Hippocampal formation (tissue), 2 donors: ENCODE data around the gene TPT1.
A peak's percentile ranks its signal among the peaks of the same experiment; 100 is the strongest.
"Not testable (repeated sequence)": the region's sequence is repeated elsewhere in the genome, so short reads cannot be mapped to it uniquely, and the experiment has no call there.

Source experiments
- DNase-seq, 2 donors: peaks; one replicate each; lab custom pipeline; 2025; lab: John Stamatoyannopoulos, UW

The TPT1 gene

DNA sequence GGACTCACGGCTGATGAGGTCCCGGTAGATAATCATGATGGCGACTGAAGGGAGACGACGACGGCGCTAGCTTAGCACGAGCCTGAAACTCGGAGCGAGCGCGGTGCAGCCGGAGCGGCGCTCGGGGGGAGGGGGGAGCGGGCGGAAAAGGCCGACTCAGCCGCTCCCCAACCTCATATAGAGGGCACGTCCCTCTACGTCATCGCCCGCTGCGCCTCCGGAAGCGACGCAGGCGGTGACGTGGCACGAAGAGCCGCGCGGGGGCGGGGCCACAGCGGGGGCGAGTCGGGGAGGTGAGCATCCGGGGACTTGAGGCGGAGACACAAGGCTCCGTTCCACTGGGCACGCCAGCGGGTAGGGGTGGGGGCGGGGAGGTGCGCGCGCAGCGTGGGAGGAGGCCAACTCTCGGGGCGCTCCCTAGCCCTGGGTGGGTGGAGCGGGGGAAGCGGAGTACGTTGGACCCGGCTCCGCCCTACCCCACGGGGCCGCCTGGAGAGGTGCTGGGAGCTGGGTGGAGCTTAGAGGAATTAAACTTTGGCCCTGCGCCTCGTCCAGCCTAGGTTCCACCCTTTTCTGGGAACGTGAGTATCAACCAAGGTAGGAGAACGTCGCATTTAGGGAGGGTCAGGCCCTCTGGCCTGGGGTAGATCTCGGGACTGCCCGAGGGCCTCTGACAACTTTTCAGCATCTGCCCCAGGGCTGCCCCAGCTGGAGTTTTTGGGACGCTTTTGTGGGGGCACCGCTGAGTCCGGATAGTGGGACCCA lies at the start of gene TPT1:
TSS of gene TPT1 (minus strand) at position 150 of the 765 bp plus-strand sequence. CDS start at position 36, 114 bp downstream.
- peak; percentile 96 to 99 for DNase-seq

DNA sequence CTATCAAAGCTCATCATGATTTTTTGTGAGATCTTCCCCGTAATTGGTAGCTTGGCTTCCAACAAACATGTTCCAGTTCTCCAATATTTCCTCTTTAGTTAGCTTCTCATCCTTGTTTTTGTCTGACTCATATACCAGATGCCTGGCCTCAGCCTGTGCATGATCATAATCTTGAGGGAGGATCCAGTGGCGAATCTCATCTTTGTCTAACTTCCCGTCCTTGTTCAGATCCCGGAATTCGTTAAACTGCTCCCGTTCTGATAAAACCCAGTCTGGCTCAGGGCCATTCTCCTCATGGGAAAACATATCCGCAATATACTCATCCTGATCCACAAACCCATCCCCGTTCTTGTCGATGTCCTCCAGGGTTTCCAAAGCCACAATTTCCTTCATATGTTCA lies 49.4 kb upstream of the TPT1 start:
- DNase-seq: not testable (repeated sequence)

DNA sequence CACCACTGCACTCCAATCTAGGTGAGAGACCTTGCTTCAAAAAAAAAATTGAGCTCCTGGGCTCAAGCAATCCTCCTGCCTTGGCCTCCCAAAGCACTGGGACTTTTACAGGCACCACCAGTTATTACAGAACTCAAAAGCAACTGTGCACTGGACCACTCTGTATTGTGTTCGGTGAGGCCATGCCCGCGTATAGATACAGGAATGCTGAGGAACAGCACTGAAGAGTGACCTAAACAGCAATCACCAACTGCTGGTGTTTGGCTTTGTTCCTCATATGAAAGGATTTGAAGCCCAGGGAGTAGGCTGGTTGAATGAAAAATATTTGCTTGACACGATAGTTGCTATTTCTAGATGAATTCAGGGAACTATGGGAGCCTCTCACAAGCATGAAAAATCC lies 47.7 kb upstream of the TPT1 start:
- DNase-seq: no peak

DNA sequence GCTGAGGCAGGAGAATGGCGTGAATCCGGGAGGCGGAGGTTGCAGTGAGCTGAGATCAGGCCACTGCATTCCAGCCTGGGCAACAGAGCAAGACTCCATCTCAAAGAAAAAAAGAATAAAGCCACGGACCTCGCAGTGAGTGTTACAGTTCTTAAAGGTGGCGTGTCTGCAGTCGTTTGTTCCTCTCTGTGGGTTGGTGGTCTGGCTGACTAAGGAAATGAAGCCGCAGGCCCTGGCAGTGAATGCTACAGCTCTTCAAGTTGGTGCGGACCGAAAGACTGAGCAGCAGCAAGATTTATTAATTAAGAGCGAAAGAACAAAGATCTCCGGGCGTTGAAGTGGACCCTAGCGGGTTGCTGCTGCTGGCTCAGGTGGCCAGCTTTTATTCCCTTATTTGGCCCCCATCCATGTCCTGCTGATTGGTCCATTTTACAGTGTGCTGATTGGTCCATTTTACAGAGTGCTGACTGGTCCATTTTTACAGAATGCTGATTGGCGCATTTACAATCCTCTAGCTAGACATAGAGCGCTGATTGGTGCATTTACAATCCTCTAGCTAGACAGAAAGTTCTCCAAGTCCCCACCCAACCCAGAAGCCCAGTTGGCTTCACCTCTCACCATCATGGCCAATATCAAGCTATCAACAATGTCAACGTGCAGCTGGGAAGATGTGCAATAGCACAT lies 46.1 kb upstream of the TPT1 start:
- DNase-seq: not testable (repeated sequence)

DNA sequence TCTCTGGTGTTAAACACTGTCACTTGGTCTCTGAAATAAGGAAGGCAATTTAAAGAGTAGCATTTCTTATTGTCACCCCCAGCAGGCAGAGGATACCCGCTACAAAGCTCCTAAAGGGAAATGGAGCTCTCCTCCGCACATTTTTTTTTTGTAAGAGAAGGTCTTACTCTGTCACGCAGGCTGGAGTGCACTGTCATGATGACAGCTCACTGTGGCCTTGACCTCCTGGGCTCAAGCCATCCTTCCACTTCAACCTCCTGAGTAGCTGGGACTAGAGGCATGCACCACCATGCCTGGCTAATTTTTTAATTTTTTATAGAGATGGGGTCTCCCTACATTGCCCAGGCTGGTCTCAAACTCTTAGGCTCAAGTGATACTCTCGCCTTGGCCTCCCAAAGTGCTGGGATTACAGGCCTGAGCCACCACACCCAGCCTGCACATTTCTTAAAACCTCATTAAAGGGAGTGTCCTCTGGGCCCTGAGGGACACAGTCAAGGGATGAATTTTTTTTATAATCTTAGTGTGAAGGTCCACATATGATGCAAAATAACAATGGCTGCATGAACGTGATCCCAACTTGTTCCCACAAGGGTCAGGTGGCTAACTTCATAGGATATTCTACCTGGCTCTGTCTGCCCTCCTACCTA lies 45.0 kb upstream of the TPT1 start:
- DNase-seq: no peak

DNA sequence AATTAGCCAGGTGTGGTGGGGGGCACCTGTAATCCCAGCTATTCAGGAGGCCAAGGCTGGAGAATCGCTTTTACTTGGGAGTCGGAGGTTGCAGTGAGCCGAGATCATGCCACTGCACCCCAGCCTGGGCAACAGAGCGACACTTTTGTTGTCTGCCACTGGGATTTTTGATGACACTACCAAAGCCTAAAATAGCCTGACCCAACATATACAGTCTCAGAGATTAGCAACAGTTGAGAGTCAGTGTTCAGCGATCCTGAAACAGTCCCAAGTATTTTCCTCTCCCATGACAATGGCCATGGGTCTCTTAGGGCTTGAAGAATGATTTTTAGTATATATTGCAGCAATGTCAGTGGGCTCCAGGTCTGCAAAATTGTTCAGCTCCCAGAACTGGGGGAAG lies 44.3 kb upstream of the TPT1 start:
- no peak for DNase-seq

DNA sequence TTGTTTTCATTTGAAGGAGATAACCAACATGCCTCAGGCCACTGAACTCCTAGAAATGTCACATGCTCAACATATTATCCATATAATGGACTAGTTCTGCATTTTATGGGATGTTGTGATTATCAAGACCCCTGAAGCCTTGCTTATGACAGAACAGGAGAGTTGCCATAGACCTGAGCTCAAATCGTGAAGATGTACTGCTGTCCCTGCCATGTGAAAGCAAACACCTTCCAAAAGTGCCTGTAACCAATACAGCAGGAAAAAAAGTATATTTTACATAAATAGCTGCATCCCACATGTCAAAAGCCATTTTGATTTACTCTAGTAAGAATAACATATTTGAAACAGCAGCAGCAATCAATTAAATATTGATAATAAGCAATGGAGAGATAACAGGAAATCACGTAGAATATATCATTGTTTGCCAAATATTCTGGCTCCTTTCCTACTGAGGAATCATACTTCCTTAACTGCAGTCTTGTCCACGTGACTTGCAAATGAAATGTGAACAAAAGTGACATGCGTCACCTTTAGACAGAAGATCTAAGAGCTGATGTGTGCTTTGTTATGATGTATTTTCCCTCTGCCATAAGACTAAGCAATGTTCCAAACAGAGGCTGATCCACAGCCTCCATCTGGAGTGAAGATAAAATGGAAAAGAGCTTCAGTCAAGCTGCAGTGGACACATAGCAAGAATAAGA lies 43.6 kb upstream of the TPT1 start:
- no peak for DNase-seq

DNA sequence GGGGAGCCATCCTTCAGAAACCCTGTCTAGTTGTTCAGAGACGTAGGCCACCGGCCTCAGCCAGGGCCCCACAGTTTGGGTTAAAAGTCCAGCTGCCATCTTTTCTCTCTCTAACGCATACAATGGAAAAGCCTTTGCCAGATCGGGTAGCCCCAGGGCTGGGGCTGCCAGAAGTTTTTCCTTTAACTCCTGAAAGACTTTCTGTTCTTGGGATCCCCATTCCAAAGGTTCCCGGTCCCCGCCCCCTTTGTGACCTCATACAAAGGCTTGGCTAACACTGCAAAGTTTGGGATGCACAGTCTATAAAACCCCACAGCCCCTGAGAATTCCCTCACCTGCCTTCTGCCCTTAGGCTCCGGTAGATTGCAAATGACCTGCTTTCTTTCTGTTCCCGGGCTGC lies 41.8 kb upstream of the TPT1 start:
- not testable (repeated sequence) for DNase-seq

DNA sequence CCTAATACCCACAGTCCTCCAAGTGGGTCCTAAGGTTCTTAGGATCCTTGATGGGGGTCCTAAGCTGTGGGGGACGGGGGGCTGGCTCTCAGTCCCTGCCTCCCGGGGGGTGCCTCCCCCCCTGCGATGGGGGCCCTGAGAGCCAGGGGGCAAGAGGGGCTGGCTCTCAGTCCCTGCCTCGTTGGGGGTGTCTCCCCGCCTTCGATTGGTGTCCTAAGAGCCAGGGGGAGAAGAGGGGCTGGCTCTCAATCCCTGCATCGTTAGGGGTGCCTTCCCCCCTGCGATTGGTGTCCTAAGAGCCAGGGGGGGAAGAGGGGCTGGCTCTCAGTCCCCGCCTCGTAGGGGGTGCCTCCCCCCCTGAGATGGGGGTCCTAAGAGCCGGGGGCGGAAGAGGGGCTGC lies 40.2 kb upstream of the TPT1 start:
- DNase-seq: no peak

DNA sequence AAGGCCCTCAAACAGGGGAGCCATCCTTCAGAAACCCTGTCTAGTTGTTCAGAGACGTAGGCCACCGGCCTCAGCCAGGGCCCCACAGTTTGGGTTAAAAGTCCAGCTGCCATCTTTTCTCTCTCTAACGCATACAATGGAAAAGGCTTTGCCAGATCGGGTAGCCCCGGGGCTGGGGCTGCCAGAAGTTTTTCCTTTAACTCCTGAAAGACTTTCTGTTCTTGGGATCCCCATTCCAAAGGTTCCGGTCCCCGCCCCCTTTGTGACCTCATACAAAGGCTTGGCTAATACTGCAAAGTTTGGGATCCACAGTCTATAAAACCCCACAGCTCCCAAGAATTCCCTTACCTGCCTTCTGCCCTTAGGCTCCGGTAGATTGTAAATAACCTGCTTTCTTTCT lies 39.7 kb upstream of the TPT1 start:
- not testable (repeated sequence) for DNase-seq

DNA sequence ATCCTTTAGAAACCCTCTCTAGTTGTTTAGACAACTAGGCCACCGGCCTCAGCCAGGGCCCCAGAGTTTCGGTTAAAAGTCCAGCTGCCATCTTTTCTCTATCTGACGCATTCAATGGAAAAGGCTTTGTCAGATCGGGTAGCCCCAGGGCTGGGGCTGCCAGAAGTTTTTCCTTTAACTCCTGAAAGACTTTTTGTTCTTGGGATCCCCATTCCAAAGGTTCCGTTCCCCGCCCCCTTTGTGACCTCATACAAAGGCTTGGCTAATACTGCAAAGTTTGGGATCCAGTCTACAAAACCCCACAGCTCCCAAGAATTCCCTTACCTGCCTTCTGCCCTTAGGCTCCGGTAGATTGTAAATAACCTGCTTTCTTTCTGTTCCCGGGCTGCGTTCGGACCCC lies 38.5 kb upstream of the TPT1 start:
- not testable (repeated sequence) for DNase-seq

DNA sequence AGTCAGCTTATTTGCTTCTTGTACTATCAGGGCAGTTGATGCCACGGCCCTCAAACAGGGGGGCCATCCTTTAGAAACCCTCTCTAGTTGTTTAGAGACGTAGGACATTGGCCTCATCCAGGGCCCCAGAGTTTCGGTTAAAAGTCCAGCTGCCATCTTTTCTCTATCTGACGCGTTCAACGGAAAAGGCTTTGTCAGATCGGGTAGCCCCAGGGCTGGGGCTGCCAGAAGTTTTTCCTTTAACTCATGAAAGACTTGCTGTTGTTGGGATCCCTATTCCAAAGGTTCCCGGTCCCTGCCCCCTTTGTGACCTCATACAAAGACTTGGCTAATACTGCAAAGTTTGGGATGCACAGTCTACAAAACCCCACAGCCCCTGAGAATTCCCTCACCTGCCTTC lies 37.8 kb upstream of the TPT1 start:
- not testable (repeated sequence) for DNase-seq

DNA sequence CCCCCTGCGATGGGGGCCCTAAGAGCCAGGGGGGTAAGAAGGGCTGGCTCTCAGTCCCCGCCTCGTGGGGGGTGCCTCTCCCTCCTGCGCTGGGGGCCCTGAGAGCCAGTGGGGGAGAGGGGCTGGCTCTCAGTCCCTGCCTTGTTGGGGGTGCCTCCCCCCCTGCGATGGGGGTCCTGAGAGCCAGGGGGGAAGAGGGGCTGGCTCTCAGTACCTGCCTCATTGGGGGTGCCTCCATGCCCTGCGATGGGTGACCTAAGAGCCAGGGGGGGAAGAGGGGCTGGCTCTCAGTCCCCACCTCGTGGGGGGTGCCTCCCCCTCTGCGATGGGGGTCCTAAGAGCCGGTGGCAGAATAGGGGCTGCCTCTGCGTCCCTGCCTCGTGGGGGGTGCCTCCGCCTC lies 36.3 kb upstream of the TPT1 start:
- DNase-seq: not testable (repeated sequence)

DNA sequence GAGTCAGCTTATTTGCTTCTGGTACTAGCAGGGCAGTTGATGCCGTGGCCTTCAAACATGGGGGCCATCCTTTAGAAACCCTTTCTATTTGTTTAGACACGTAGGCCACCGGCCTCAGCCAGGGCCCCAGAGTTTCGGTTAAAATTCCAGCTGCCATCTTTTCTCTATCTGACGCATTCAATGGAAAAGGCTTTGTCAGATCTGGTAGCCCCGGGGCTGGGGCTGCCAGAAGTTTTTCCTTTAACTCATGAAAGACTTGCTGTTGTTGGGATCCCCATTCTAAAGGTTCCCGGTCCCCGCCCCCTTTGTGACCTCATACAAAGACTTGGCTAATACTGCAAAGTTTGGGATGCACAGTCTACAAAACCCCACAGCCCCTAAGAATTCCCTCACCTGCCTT lies 35.7 kb upstream of the TPT1 start:
- DNase-seq: not testable (repeated sequence)

DNA sequence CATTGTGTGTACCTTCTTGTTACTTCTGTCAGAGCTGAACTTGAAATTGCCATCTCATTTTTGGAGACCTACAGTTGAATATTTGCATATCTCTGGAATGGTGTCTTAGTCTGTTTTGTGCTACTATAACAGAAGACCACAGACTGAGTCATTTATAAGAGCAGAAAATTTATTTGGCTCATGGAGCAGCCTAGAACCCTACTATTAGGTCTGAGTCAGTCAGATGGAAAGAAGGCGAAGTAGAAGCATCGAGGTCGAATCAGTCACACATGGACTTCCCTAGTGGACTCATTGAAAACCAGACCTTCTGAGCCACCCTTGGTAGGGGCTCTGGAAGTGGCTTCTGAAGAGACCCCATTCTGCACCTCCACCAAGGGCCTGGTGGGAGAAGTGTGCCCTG lies 33.9 kb upstream of the TPT1 start:
- no peak for DNase-seq

DNA sequence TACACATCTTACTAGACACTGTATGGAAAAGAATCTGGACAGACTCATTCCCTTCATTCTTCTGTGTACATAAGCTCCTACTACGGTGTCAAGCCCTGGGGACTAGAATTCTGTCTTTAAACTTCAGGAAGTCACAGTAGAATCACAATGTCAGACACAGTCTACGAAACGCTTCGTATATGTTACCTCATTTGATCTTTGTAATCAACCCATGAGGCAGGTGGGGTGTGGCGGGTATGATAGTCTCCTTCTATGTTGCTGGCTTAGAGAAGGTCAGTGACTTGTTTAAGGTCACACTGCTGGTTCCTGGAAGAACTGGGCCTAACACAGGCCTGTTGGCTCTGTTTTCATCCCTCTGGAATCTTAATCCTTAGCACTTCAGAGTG lies 32.2 kb upstream of the TPT1 start:
- no peak for DNase-seq

DNA sequence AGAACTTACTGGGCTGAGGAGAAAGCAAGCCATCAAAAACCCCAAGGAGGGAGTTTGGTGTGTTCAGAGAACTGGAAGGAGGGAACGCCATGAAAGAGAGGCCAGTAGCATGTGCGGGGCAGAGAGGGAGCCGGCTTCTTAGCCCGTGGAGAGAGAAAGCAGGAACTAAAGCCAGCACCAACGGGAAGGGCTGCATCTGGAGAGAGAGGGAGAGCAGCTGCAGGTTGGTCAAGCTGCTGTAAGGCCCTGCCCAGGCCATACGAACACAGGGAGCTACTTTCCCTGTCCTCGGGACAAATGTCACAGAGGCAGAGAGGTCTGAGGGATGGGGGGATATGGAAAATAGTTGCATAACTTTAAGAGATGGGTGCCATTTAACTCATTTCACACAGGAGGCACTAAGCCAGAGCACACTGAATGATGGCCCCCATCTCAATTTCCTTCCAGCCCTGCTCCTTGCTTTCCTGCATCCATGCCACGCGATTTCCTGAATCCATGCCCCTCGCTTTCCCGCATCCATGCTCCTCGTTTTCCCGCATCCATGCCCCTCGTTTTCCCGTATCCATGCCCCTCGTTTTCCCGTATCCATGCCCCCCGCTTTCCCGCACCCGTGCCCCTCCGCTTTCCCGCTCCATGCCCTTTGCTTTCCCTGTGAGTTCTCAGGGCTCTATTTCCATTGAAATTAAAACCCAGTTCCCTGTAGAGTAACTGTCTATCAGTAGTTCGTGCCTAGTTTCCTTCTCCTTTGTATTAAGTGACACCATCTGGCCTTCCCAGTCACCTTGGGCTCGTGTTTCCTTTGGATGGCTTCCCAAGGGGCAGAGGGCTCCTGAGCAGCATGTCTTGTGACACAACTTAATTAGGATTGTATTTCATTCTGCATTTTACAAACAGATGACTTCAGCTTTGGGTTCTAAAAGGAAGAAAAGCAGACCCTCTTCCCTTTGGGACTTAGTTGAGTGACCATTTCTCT lies 31.5 kb upstream of the TPT1 start:
- no peak for DNase-seq

DNA sequence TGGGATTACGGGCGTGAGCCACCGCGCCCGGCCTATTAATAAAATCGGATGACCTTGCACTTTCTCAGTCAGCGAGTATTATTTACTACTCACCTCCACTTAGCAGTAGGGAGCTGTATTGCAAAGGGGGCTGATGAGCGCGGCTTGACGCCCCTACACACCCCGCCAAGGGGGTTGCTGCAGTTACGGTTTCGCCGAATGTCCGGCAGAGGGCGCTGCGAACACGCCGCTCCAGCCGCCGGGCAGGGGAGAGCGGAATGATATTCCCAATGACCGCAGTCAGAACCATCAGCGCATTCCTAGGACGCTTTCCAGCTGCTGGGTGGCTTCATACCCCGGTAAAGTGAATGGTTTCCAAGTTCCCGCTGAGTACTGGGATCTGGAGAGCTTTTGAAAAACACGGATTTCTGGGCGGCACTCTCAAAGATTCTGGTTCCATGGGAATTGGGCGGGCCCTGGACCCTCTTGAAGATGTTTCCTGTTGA lies 30.0 kb upstream of the TPT1 start:
- DNase-seq: peak in 1 of 2 donors; percentile 49

DNA sequence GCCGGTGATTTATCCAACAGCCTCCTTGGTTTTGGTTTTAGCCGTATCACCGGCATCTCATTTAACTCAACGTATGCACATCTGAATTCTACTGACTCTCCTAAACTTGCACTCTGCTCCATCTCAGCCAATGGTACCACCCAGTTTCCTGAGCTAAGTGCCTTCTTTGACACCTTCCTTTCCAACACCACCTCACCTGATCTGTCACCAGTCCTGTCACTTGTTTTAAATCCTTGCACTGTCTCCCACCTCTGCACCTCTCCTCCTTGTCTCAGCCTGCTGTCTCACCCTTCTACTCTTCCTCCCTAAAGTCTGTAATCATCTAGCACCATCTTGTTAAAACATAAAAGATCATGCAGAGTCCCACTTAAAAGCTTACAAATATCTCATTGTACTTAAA lies 28.1 kb upstream of the TPT1 start:
- DNase-seq: no peak

DNA sequence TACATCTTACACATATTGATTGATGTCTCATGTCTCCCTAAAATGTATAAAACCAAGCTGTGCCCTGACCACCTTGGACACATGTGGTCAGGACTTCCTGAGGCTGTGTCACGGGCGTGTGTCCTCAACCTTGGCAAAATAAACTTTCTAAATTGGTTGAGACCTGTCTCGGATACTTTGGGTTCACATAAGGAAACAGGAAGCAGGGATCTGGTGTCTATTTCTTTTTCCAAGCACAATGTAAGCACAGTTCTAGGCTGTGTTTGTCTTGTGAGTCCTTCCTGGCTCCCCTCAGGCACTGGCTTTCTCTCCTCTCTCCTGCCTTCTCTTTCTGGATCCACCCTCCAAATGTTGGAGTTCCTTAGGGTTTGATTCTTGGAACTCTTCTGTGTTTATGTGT lies 27.6 kb upstream of the TPT1 start:
- DNase-seq: no peak

DNA sequence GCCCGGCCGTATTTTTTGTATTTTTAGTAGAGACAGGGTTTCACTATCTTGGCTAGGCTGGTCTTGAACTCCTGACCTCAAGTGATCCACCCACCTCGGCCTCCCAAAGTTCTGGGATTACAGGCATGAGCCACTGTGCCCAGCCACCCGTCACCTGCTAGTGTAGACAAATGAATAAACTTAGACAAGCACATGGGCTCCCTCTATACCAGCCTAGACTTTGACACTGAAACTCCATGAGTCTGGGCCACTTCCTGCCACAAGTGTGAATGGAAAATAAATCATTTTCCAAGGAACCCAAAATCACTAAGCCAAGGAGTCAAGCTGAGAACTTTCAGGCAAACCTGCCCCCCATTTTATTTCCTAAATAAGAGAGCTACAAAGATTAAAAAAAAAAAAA lies 27.0 kb upstream of the TPT1 start:
- no peak for DNase-seq
